ENCODE results near the gene GRIK5.
A peak's percentile ranks its signal among the peaks of the same experiment; 100 is the strongest.

GRIK5 gene

DNA sequence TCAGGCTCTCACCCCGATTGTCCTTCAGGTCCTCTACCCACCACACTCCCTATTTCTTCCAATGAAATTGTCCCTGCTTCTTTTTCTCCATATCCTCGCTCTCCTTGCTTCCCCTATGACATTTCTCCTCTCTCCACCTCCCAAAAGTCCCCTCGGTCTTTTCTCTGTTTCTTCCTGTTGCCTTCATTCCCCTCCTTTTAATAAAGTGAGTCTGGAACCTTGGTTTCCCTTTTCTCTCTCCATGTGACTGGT lies 5.3 kb upstream of the GRIK5 start:
- peak; percentile 25 for DNase-seq

DNA sequence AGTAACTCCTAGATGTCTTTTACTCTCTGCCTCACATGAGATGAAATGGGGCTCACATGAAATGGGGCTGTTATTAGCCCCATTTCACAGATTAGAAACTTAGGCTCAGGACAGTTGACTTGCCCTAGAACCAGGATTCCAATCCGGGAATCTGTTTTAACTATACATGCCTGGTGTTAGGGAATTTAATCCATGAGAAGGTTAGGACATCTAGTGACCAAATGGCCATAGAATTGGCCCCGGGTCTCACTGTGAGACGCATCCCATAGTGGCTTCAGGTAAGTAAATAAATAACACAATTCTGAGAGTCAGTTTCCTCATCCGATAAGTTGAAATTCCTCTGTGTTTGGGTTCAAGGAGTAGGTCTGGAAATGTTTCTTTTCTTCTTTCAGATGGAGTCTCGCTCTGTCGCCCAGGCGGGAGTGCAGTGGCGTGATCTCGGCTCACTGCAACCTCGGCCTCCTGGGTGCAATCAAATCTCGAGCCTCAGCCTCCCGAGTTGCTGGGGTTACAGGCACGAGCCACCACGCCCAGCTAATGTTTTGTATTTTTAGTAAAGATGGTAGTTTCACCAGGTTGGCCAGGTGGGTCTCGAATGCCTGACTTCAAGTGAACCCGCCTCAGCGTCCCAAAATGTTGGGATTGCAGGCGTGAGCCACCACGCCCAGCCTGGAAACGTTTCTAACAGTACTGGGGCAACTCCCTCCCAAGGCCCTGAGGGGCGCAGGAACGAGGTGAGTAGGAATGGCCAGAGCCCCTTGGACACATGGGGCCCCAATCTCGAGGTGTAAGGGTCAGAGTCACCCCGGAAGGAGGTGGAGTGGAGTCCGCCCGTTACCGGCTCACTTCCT lies 4.7 kb upstream of the GRIK5 start:
- no peak for DNase-seq

DNA sequence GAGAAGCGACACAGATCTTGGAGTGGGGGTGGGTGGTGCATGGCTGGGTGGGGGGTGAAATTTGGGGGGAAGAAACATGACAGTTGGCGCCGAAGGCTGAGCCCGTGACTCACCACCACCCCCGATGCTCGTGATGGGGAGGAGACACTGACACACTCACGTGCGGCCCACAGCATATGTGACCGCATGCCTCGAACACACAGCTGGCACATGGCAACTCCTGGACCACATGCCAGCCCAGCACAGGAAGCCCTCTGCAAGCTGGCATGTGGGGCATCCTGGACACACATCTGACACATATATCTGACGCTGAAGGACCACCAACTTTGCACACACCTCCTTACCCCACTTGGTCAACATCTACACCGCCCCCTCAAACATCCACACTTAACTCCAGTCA lies 1.2 kb upstream of the GRIK5 start:
- no peak for DNase-seq

DNA sequence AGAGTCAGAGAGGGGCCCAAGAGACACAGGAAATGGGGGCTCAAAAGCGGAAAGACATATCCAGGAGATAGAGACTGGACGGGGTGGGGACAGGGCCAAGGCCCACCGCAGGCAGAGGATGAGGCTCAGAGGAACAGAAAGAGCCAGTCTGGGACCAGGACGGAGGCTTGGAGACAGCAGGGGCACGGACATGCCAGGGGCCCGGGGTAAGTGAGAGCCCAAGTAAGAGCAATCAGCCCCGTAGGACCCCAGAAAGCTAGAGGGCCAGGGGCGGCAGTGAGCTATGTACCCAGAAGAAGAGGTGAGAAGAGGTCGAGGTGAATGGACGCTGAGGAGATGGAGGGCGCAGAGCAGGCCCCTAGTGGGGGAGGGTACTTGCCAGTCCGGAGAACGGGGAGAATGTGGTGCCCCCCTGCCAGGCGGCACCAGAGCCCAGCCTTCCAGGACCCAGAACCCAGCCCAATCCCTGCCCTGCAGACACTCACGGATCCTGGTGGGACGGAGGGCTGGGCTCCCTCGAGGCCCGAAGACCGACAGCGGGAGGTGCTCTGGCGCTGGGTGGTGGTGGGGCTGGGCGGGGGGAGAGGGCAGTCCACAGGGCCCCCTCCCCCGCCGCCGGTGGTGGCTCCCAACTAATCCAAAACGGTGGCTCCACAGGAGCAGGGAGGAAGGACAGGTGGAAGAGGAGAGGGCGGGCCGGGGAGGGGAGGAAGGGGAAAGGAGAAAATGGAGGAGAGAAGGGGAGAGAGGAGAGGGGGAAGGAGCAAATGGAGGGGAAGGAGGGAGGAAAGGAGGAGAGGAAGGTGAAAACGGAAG lies 1.0 kb downstream of the GRIK5 start:
- DNase-seq = no peak

DNA sequence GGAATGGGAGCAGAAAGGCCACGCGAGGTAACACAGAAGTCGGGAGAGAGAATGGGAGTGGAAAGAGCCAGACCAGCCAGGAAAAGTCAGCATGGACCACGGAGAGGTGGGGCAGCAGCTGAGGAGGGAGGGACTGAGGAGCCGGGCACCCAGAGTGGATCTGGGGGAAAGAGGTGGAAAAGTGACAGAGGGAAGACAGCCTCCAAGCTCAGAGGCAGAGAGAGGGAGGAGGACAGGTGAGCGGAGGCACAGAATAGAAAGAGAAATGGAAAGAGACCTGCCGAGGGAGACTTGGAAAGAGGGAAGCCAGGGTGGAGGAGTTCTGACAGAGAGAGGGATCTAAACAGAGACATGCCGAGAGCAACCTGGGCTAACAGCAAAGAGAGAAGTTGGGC lies 1.6 kb downstream of the GRIK5 start:
- DNase-seq = no peak

DNA sequence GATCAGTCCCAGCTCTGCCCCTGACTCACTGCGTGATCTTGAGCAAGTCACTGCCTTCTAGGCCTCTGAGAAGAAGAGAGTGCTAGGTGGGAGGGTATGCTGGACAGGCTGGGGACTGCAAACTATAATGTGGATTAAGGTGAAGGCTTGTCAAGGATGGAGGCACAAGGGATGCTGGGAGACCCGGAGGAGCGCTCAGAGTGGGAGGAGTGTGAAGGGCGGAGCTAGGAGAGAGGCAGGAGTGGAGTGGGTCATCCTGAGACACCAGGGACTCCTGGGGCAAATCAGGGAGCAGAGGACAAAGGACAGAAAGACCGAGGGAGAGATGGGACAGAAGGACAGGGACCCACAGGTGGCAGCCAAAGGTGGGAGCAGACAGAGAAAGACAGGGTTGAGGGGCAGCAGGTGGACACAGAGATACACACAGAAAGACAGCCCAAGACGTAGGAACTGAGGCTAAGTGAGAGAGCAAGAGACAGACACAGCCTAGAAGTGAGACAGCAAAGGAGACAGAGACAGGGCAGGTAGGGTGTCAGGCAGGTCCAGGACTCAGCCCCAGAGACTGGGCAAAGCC lies 2.6 kb downstream of the GRIK5 start:
- DNase-seq = no peak

DNA sequence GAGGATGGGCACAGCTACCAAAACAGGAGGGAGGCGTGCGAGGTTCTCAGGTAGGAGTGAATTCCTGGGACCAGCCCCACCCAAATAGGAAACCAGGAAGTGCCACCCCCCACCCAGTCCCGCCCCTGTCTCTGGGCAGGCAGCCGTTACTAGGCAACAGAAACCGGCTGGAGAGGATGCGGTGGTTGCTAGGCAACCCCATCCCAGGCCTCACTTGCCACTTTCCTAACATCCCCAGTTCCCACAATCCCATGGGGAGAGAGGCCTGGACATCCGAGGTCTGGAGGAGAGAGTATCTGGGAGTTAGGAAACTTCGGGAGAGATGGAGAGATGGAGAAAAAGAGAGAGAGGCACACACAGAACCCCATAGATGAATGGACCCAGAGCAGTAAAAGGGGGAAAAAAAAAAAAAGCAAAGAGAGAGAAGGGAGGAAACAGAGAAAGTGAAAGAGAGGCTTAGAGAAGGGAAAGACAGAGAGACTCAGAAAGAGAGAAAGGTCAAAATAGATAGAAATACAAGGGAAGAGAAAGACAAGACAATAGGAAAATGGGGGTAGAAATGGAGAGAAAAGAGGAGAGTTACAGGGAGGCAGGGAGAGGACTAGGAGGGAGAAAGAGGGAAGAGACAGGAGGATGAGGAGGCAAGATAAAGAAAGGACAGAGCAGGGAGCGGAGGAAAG lies 3.8 kb downstream of the GRIK5 start:
- no peak for DNase-seq

DNA sequence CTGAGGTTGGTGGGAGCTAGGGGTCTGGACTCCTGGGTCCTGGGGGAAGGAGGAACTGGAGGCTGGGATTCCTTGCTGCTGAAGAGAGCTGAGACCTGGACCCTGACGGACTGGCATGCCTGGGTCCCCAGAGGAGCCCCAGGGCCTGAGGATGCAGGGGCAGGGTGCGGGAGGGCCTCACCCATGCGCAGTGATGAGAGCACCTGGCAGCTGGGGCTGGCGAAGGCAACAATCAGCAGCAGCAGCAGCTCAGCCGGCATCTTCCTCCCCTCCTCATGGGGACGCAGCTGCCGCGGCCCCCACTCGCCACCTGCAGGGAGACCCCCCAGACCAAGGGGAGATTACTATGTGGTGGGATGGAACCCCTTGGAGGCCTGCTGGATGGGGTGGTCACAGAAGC lies 4.5 kb downstream of the GRIK5 start:
- DNase-seq = no peak

DNA sequence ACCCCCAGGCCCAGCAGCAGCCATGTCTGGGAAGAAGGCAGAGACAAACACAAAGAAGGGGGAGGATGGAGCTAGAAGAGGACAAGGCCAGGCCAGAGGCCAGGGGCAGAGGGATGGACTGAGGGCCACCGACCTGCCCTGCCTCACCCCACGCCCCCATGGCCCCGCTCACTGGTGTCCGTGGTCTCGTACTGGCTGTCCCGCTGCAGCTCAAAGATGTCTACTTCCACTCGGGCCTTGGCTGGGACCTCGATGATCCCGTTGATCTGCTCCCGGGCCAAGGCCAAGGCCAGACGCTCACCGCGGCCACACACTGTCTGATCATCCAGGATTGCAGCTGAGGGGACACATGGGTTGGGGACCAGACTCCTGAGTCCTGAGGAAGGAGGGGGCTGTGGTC lies 5.0 kb downstream of the GRIK5 start:
- DNase-seq = no peak

DNA sequence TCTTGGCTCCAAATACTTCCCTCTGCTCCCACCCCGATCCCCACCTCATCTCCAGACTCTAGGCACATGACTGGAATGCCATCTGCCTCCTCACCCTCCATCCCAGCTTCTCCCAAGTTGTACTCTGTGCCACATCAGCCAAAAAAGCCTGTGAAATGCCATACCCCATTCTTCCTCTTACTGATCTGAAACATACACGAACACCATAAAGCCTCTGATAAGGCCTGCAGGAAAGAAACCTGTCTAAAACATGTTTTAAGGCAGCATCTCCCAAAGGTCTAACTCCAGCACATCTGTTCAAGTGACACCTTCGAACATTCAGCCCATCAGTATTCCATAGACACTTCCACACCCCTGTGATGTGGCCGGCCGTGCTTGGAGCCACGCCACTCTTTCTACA lies 5.6 kb downstream of the GRIK5 start:
- no peak for DNase-seq

DNA sequence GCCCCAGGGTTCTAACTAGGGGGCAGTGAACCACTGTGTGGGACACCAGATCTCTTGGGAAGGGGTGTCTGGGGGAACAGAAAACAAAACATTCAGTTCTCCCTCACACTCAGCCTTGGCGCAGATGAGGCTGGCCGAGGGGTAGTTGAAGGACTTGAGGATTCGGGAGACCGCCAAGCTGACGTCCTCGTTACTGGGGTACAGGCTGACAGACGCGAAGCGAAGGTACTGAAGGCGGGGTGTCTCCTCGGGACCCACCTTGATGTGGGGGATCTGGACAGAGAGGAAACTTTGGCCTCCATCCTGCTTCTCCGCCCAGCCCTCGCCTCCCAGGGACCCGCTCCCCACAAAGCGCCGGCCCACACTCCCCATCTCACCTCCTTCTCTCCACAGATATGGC lies 7.6 kb downstream of the GRIK5 start:
- DNase-seq = no peak

DNA sequence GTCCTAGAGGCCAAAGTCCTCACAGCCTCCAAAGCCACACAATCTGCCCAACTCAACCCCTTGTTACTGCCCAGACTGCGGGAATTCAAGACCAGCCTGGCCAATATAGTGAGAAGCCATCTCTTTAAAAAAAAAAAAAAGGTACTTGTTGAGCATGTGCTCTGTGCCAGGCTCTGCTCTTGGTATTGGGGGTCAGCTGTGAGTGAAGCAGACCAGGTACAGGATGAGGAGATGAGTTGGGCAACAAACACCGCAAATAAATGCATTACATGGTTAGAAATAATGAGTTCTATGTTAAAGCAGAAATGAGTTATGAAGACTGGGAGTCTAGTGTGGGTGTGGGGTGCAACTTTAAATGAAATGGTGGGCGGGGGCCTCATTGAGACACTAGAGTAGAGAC lies 9.9 kb downstream of the GRIK5 start:
- no peak for DNase-seq

DNA sequence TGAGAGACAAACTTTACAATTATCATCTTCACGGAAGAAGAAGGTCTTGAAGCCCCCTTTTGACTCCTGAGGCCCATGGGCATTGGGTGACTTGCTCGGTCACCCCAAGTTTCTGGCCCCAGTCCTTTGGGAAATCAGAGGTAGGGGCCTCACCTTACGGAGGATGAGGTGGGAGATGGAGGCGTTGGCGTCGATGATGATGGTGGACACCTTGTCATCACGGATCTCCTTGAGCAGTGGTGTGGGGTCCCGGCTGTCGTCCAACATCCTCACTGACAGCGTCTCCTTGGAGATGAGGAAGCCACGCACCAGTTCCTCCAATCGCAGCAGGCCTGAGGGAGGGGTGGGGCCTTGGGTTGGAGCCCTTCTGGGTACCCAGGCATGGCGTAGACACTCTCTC lies 10.8 kb downstream of the GRIK5 start:
- no peak for DNase-seq

DNA sequence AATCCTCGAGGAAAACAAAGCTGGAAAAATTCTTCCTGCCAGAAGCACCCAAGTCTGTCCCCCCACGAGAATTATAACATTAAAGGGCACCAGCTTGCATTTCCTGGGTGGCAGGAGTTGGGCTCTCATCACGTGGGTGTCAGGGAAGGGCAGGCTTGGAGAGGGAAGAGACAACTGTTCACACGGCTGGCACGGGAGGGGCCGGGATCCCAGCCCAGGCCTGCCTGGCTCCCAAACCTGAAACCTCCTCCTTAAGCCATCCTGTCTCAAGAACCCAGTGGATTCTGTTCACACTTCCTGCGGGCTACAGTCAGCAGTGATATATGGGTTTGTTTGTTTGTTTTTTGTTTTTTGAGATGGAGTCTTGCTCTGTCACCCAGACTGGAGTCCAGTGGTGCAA lies 12.2 kb downstream of the GRIK5 start:
- no peak for DNase-seq

DNA sequence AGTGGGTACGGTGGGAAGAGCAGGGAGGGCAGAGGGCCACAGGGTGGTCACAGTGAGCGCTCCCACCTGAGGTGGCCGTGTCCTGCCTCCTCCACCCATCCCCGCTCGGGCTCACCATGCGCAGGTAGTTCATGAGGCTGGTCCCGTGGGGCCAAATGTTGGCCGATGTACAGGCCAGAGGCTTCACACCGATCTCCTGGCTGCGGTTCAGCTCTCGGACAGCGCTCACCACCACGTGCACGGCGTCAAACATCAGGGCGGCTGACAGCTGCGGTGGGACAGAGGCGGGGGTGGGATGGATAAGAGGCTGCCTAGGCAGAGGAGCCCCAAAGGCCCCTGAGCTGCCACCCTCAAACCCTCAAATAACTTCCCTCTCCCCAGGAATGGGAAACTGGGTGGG lies 15.8 kb downstream of the GRIK5 start:
- DNase-seq = no peak

DNA sequence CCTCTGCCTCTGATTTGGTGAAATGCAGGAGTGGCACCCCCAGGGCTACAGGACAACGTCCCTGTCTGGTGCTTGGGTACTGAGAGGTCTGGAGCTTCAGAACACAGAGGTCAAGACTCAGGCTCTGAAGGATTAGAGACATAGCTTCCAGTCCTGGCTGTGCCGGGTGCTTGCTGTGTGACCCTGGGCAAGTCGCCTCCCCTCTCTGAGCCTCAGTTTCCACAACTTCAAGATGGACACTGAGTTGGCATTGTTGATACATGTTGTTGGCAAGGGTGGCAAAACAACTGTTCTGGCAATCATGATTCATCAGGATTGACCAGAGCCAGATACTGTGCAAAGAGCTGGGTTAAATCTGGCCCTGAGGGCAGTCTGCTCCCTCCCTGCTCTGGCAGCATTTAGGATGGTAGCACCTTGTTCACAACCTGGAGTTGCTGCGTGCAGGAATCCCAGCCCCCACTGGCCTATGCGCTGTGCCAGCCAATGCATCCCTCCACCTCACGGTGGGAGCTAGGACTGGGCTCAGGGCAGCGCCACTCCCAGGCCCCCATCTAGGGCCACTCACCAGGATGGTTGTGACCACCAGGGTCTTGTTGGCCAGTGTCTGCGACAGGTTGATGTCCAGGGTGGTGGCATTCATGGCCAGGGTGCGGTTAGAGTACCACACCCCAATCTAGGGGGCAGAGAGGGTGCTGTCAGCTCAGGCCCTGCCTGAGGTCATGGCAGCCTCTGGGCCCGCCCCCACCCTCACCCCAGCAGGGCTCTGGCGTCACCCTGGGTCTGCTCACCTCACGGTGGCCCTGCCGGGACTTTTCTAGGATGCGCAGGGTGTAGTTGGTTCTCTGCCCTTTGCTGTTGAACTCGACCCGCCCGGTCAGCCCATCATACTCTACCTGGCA lies 16.7 kb downstream of the GRIK5 start:
- DNase-seq = no peak

DNA sequence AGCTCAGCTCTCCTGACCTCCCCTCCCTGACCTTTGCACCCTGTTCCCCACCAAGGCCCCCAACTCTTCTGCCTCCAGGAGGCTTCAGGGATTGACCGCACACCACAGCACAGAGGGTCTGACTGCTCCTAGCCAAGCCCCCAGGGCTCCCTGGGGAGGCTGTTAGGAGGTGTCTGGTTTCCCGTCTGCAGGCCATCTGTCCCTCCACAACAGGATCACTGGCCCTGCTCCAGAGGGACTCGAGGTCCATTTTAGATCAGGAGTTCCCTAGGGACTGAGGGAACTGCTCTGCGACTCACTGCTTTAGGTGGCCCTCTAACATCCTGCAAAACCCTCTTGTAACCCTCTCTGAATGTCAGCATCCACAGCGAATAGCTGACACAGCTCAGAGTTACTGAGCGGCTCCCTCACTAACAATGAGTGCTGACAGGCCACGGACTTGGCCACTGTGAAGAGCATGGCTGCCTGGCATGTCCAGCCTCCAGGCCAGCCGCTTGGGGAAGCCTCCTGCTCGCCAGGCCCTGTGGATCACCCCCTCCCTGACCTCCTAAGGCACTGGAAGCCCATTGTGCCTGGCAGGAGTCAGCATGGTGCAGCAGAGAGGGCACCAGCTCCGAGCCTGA lies 17.7 kb downstream of the GRIK5 start:
- DNase-seq = peak; percentile 84

DNA sequence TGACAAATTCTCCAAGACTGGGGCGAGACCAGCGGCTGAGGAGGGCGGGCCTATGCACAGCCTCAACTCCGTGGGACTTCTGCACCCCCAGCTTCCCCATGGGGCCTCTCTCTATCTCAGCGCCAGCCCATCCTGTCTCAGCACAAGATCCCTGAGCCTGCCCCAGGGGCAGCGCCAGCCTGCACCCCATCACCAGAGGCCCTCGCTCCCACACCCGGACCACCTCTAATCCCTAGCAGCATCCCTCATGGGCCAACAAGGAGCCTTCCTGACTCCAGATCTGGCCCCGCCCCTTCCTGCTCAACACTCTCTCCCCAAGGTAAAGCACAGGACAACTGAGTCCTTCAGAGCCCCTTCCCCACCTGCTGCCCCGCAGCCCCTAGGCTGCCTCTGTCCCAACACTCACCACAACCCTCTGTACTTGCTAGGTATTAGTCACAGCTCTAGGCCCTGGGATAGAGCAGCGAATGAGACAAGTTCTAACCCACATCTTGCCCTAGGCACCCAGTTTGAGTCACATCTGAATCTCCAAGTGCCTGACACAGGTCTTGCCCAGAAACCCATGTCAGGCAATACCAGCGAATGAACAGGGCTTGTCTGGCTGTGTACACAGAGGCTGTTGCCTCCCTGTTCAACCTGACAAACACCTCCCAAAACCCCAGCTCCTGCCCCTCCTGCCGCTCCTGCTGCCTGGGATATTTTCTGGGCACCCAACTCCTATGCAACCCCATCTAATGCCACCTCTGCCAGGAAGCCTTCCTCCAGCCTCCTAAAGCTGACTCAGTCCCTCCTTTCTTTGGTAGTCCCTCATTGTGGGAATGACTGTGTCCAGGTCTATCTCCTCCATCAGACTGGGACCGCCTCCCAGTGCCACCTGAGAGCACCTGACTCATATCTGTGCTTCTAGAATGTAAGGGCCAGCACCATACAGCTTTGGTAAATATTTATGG lies 18.6 kb downstream of the GRIK5 start:
- no peak for DNase-seq

DNA sequence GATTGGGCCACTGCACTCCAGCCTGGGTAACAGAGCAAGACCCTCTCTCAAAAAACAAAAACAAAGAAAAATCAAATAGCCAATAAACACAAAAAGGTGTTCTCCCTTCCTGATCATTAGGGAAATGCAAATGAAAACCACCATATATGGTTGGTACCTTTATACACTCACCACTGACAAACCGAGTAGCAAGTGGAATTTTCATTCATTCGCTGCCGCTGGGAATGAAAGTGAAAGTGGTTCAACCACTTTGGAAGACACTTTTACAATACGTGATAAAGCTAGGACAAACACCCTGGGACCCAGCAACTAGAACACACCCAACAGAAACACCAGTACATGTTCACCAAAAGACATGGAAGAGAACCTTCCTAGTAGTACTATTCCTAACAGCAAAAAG lies 21.0 kb downstream of the GRIK5 start:
- DNase-seq = no peak

DNA sequence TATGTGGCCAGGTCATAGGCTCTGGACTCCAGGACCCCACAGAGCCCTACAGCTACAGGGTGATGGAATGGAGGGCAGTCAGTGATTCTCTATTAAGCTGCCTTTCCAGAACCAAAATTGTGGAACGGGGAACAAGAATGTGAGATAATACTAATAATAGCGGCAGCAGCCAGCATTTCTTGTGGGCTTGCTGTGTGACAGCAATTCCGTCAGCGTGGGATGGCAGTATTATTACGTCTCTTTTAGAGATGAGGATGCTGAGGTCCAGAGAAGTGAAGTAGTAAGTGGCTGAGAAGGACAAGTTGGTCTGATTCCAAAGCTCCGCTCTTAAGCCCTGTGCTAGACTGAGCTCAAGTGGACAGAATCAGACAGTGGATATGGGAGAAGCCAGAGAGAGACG lies 24.4 kb downstream of the GRIK5 start:
- no peak for DNase-seq
